Measurements from ENCODE around the gene CKMT2. TPM values are rescaled to one million over a fixed set of nuclear protein-coding genes. Genes with fewer than 3 reads are reported as not detected.
"Not testable (repeated sequence)": the region's sequence is repeated elsewhere in the genome, so short reads cannot be mapped to it uniquely, and the experiment has no call there.

Gene CKMT2
- polyA plus RNA-seq, 1 experiment = 0.17 TPM

GRCh38 chr5:81251922-81252321, 18.8 kb downstream of the CKMT2 start:
- TF ChIP-seq CTCF (IDR thresholded peaks at IDR 0.05; ENCODE audit: insufficient read depth, low read depth, low read length) = no peak
- no peak for DNase-seq (ENCODE audit: low read depth)
- Histone ChIP-seq H3K36me3 (ENCODE audit: control insufficient read depth, insufficient read depth, low read length) (no peaks in the 10 kb centered on the region), H3K4me3 (ENCODE audit: low read depth, low read length) (no peak overlapping the region), H3K27me3 (ENCODE audit: control insufficient read depth, insufficient read depth, low read length) (no peaks in the 10 kb centered on the region)
- CTCF ChIA-PET = interaction anchor here (1.5 kb wide), 1 partner anchor 17 kb away, joined by 3 read pairs; no protein-coding TSS in a partner anchor
- POLR2A ChIA-PET = no interaction called here

- ChIA-PET POLR2A (interaction anchor here (0.5 kb wide), 1 partner anchor 19 kb away, joined by 6 read pairs; no protein-coding TSS in a partner anchor), CTCF (interaction anchor here (1.0 kb wide), 1 partner anchor 11 kb away, joined by 4 read pairs; no protein-coding TSS in a partner anchor)
- Histone ChIP-seq H3K27me3 (ENCODE audit: control insufficient read depth, insufficient read depth, low read length) (no peaks in the 10 kb centered on the region), H3K4me3 (ENCODE audit: low read depth, low read length) (no peak overlapping the region), H3K36me3 (ENCODE audit: control insufficient read depth, insufficient read depth, low read length) (no peaks in the 10 kb centered on the region)
- no peak for TF ChIP-seq CTCF (IDR thresholded peaks at IDR 0.05; ENCODE audit: insufficient read depth, low read depth, low read length)
- DNase-seq (ENCODE audit: low read depth) = no peak
Observed at GRCh38 chr5:81252904-81253303, 19.8 kb downstream of the CKMT2 start.

GRCh38 chr5:81253875-81254274, 20.8 kb downstream of the CKMT2 start:
- no peak for TF ChIP-seq CTCF (IDR thresholded peaks at IDR 0.05; ENCODE audit: insufficient read depth, low read depth, low read length)
- DNase-seq (ENCODE audit: low read depth) = no peak
- H3K27me3 ChIP-seq (ENCODE audit: control insufficient read depth, insufficient read depth, low read length) = no peaks in the 10 kb centered on the region
- no peaks in the 10 kb centered on the region for H3K36me3 ChIP-seq (ENCODE audit: control insufficient read depth, insufficient read depth, low read length)
- H3K4me3 ChIP-seq (ENCODE audit: low read depth, low read length) = no peak overlapping the region
- POLR2A ChIA-PET = no interaction called here
- CTCF ChIA-PET = interaction anchor here (1.0 kb wide), 1 partner anchor 12 kb away, joined by 4 read pairs; no protein-coding TSS in a partner anchor

- DNase-seq (ENCODE audit: low read depth) = no peak
- no peak for TF ChIP-seq CTCF (IDR thresholded peaks at IDR 0.05; ENCODE audit: insufficient read depth, low read depth, low read length)
- no peaks in the 10 kb centered on the region for H3K36me3 ChIP-seq (ENCODE audit: control insufficient read depth, insufficient read depth, low read length)
- POLR2A ChIA-PET = no interaction called here
- CTCF ChIA-PET = no interaction called here
- H3K27me3 ChIP-seq (ENCODE audit: control insufficient read depth, insufficient read depth, low read length) = no peaks in the 10 kb centered on the region
- H3K4me3 ChIP-seq (ENCODE audit: low read depth, low read length) = no peak overlapping the region
Observed at GRCh38 chr5:81254886-81255559, 21.9 kb downstream of the CKMT2 start.

GRCh38 chr5:81256766-81257165, 23.6 kb downstream of the CKMT2 start:
- no peak for DNase-seq (ENCODE audit: low read depth)
- ChIA-PET CTCF (interaction anchor here (0.7 to 1.4 kb wide), 2 partner anchors 43 to 585 kb away, joined by 3 read pairs; no protein-coding TSS in a partner anchor), POLR2A (no interaction called here)
- no peaks in the 10 kb centered on the region for H3K27me3 ChIP-seq (ENCODE audit: control insufficient read depth, insufficient read depth, low read length)
- no peak overlapping the region for H3K4me3 ChIP-seq (ENCODE audit: low read depth, low read length)
- no peak for TF ChIP-seq CTCF (IDR thresholded peaks at IDR 0.05; ENCODE audit: insufficient read depth, low read depth, low read length)
- H3K36me3 ChIP-seq (ENCODE audit: control insufficient read depth, insufficient read depth, low read length) = no peaks in the 10 kb centered on the region

GRCh38 chr5:81262796-81263195, 29.7 kb downstream of the CKMT2 start:
- H3K27me3 ChIP-seq (ENCODE audit: control insufficient read depth, insufficient read depth, low read length); DNase-seq (ENCODE audit: low read depth); H3K36me3 ChIP-seq (ENCODE audit: control insufficient read depth, insufficient read depth, low read length); POLR2A ChIA-PET; H3K4me3 ChIP-seq (ENCODE audit: low read depth, low read length); CTCF ChIA-PET: not testable (repeated sequence)
